H1 (cell line): ENCODE measurements around the gene TASP1. TPM values are rescaled to one million over a fixed set of nuclear protein-coding genes. Genes with fewer than 3 reads are reported as not detected.

ENCODE experiments used
- CTCF ChIA-PET: fragments of 300-600 bp; sonication (Branson Sonifier 250); formaldehyde crosslinking; loops from one replicate; lab custom pipeline; 2021; ENCODE audit not compliant: partially characterized antibody; lab: Charles Lee
- POLR2A ChIA-PET: fragments of 300-600 bp; sonication (Branson Sonifier 250); formaldehyde crosslinking; loops from one replicate; lab custom pipeline; 2021; ENCODE audit warnings: inconsistent platforms; ENCODE audit not compliant: partially characterized antibody; lab: Charles Lee
- DNase-seq, 2 experiments: peaks; one replicate each; pipeline versions ENCODE4 v3.0.0 to v3.0.0-alpha.2; 2010 to 2022; ENCODE audit warnings: low spot score in 2 of 2, low read depth in 1 of 2, mixed read lengths in 1 of 2
- FAIRE-seq: peaks from 2 replicates; lab custom pipeline; 2011; peaks lifted over from hg19 to GRCh38; lab: Jason Lieb, UNC
- H2AFZ ChIP-seq: 2 replicates; pipeline ENCODE4 v1.8.1; 2012; ENCODE audit warnings: low read length, inconsistent platforms
- H2AK5ac ChIP-seq: 2 replicates; pipeline ENCODE4 v1.6.1; 2013; ENCODE audit warnings: low read depth, low read length
- H2BK120ac ChIP-seq: replicated peaks from 2 replicates; pipeline ENCODE3; 2013; ENCODE audit warnings: low read depth, low read length, inconsistent platforms
- H2BK12ac ChIP-seq: 2 replicates; pipeline ENCODE4 v1.6.1; 2013; ENCODE audit warnings: low read depth, low read length
- H2BK15ac ChIP-seq: 2 replicates; pipeline ENCODE4 v1.6.1; 2013; ENCODE audit warnings: low read length
- H2BK20ac ChIP-seq: 2 replicates; pipeline ENCODE4 v1.6.1; 2013; ENCODE audit warnings: low read length
- H2BK5ac ChIP-seq: 2 replicates; pipeline ENCODE4 v1.6.1; 2013; ENCODE audit warnings: low read depth, low read length
- H3K14ac ChIP-seq: 2 replicates; pipeline ENCODE4 v1.6.1; 2013; ENCODE audit warnings: inconsistent platforms; ENCODE audit not compliant: insufficient read length
- H3K18ac ChIP-seq: 2 replicates; pipeline ENCODE4 v1.6.1; 2013; ENCODE audit warnings: low read length; ENCODE audit errors: extremely low read depth
- H3K23ac ChIP-seq: 2 replicates; pipeline ENCODE4 v1.6.1; 2013; ENCODE audit warnings: inconsistent platforms; ENCODE audit not compliant: insufficient read length
- H3K23me2 ChIP-seq: 2 replicates; pipeline ENCODE4 v1.6.1; 2013; ENCODE audit warnings: low read depth, low read length
- H3K27ac ChIP-seq: 2 replicates; pipeline ENCODE4 v1.6.1; 2011; ENCODE audit warnings: low read depth, low read length, inconsistent platforms
- H3K27me3 ChIP-seq, 4 experiments: replicated peaks in 1 of 4; 1 replicate in 1 of 4; 2 replicates in 3 of 4; pipeline versions ENCODE4 v1.6.1 to v1.8.1; 2011 to 2013; ENCODE audit warnings: low read length in 3 of 4, mild to moderate bottlenecking in 3 of 4, inconsistent platforms in 2 of 4, mixed read lengths in 2 of 4, moderate library complexity in 1 of 4; ENCODE audit not compliant: control insufficient read depth in 3 of 4, insufficient read depth in 3 of 4; ENCODE audit errors: extremely low read depth in 1 of 4
- H3K36me3 ChIP-seq, 4 experiments: 2 replicates each; pipeline versions ENCODE4 v1.6.1 to v1.8.1; 2011 to 2013; ENCODE audit warnings: mild to moderate bottlenecking in 4 of 4, low read length in 3 of 4, moderate library complexity in 2 of 4, control low read depth in 1 of 4, inconsistent platforms in 1 of 4; ENCODE audit not compliant: insufficient read depth in 4 of 4, control insufficient read depth in 2 of 4
- H3K4ac ChIP-seq: replicated peaks from 2 replicates; pipeline ENCODE3; 2013; ENCODE audit warnings: low read length, low read depth, mixed read lengths, inconsistent platforms; ENCODE audit not compliant: insufficient read length
- H3K4me1 ChIP-seq, 4 experiments: replicated peaks in 1 of 4; 1 replicate in 1 of 4; 2 replicates in 3 of 4; pipeline versions ENCODE4 v1.6.1 to v1.8.1; 2011 to 2013; ENCODE audit warnings: low read length in 3 of 4, inconsistent platforms in 2 of 4, mixed read lengths in 1 of 4; ENCODE audit not compliant: insufficient read depth in 4 of 4, control insufficient read depth in 3 of 4
- H3K4me2 ChIP-seq, 2 experiments: 2 replicates each; pipeline versions ENCODE4 v1.6.1 to v1.8.1; 2011 to 2013; ENCODE audit warnings: low read depth in 2 of 2, low read length in 2 of 2, control low read depth in 1 of 2, inconsistent platforms in 1 of 2, mild to moderate bottlenecking in 1 of 2; ENCODE audit not compliant: insufficient read depth in 1 of 2
- H3K4me3 ChIP-seq, 4 experiments: fragments of 200-600, 300-600 bp in 1 of 4; sonication (generic), shearing (Covaris generic), sonication (Bioruptor Twin) in 1 of 4; 2 replicates each; pipeline versions ENCODE4 v1.5.1 to v1.8.1; 2011 to 2016; ENCODE audit warnings: low read length in 4 of 4, low read depth in 3 of 4, control low read depth in 2 of 4, inconsistent platforms in 2 of 4, mild to moderate bottlenecking in 2 of 4, mixed read lengths in 1 of 4, moderate library complexity in 1 of 4; ENCODE audit not compliant: insufficient read depth in 2 of 4; ENCODE audit errors: extremely low read depth in 1 of 4
- H3K56ac ChIP-seq: replicated peaks from 2 replicates; pipeline ENCODE3; 2013; ENCODE audit warnings: low read depth, mild to moderate bottlenecking, mixed read lengths, low read length, inconsistent platforms; ENCODE audit not compliant: insufficient read length
- H3K79me1 ChIP-seq: 2 replicates; pipeline ENCODE4 v1.6.1; 2013; ENCODE audit warnings: low read depth, low read length, control low read depth
- H3K79me2 ChIP-seq, 2 experiments: 2 replicates each; pipeline versions ENCODE4 v1.6.1 to v1.8.1; 2012 to 2013; ENCODE audit warnings: low read length in 2 of 2, mild to moderate bottlenecking in 2 of 2, inconsistent platforms in 1 of 2; ENCODE audit not compliant: insufficient read depth in 2 of 2, control insufficient read depth in 1 of 2
- H3K9ac ChIP-seq, 4 experiments: replicated peaks in 1 of 4; 1 replicate in 1 of 4; 2 replicates in 3 of 4; pipeline versions ENCODE4 v1.6.1 to v1.8.1; 2011 to 2013; ENCODE audit warnings: low read depth in 3 of 4, low read length in 3 of 4, control low read depth in 2 of 4, mild to moderate bottlenecking in 2 of 4, moderate library complexity in 2 of 4, inconsistent platforms in 1 of 4; ENCODE audit errors: extremely low read depth in 1 of 4
- H3K9me3 ChIP-seq, 2 experiments: 2 replicates each; pipeline versions ENCODE4 v1.6.1 to v1.8.1; 2012 to 2013; ENCODE audit warnings: mild to moderate bottlenecking in 2 of 2, moderate library complexity in 2 of 2, control low read depth in 1 of 2, inconsistent platforms in 1 of 2, low read depth in 1 of 2, low read length in 1 of 2, mixed read lengths in 1 of 2; ENCODE audit not compliant: insufficient read depth in 2 of 2
- H4K20me1 ChIP-seq, 2 experiments: replicated peaks in 1 of 2; 2 replicates each; pipeline versions ENCODE3 to v1.8.1; 2011 to 2013; ENCODE audit warnings: inconsistent platforms in 2 of 2, low read length in 2 of 2, mild to moderate bottlenecking in 1 of 2; ENCODE audit not compliant: insufficient read depth in 2 of 2, control insufficient read depth in 1 of 2
- H4K5ac ChIP-seq: 2 replicates; pipeline ENCODE4 v1.6.1; 2013; ENCODE audit warnings: low read length, low read depth, mixed read lengths, inconsistent platforms; ENCODE audit not compliant: insufficient read length
- H4K8ac ChIP-seq: 2 replicates; pipeline ENCODE4 v1.8.0; 2013; ENCODE audit warnings: mild to moderate bottlenecking, moderate library complexity, low read length, inconsistent platforms; ENCODE audit not compliant: insufficient read depth; ENCODE audit errors: extremely low read depth
- H4K91ac ChIP-seq: replicated peaks from 2 replicates; pipeline ENCODE3; 2013; ENCODE audit warnings: low read length, mixed read lengths, inconsistent platforms; ENCODE audit not compliant: insufficient read length
- BACH1 ChIP-seq: IDR thresholded peaks from 2 replicates; pipeline ENCODE4 v1.6.1; 2012; ENCODE audit warnings: low read length, improper control_type of control experiment
- BRCA1 ChIP-seq: IDR thresholded peaks from 2 replicates; pipeline ENCODE4 v1.6.1; 2012; ENCODE audit warnings: low read depth, low read length, improper control_type of control experiment
- CHD1 ChIP-seq: IDR thresholded peaks from 2 replicates; pipeline ENCODE4 v1.6.1; 2012; ENCODE audit warnings: low read depth, low read length, improper control_type of control experiment
- EZH2 ChIP-seq: fragments of 200-600 bp; sonication (generic); IDR thresholded peaks from 2 replicates; pipeline ENCODE4 v1.7.1; 2012; ENCODE audit warnings: low read depth, mild to moderate bottlenecking, moderate library complexity, low read length, inconsistent platforms; ENCODE audit not compliant: severe bottlenecking
- KDM4A ChIP-seq: IDR thresholded peaks from one replicate; pipeline ENCODE4 v1.7.1; 2012; ENCODE audit warnings: low read depth, mild to moderate bottlenecking, moderate library complexity, low read length, inconsistent platforms; ENCODE audit not compliant: severe bottlenecking
- MAFK ChIP-seq: IDR thresholded peaks from 2 replicates; pipeline ENCODE4 v1.6.1; 2012; ENCODE audit warnings: low read depth, mild to moderate bottlenecking, improper control_type of control experiment, low read length
- POLR2AphosphoS5 ChIP-seq: IDR thresholded peaks from 2 replicates; pipeline ENCODE4 v1.6.1; 2011; ENCODE audit warnings: low read depth, low read length
- SAP30 ChIP-seq: fragments of 300-600 bp; sonication (generic); IDR thresholded peaks from 2 replicates; pipeline ENCODE4 v1.7.1; 2012; ENCODE audit warnings: low read length, moderate library complexity, mild to moderate bottlenecking, inconsistent platforms; ENCODE audit not compliant: insufficient read depth, insufficient replicate concordance
- SIX5 ChIP-seq: IDR thresholded peaks from 2 replicates; pipeline ENCODE4 v1.6.1; 2011; ENCODE audit warnings: mild to moderate bottlenecking, low read depth, low read length
- SUZ12 ChIP-seq: fragments of 200-600 bp; sonication (generic); IDR thresholded peaks from 2 replicates; pipeline ENCODE4 v1.6.1; 2012; ENCODE audit warnings: mild to moderate bottlenecking, inconsistent platforms, low read length, moderate library complexity, mixed read lengths
- TBP ChIP-seq: IDR thresholded peaks from 2 replicates; pipeline ENCODE4 v1.6.1; 2011; ENCODE audit warnings: low read depth, low read length, improper control_type of control experiment
- TCF12 ChIP-seq: IDR thresholded peaks from 2 replicates; pipeline ENCODE4 v1.6.1; 2011; ENCODE audit warnings: low read depth, mild to moderate bottlenecking, low read length
- TEAD4 ChIP-seq: IDR thresholded peaks from 2 replicates; pipeline ENCODE4 v1.6.1; 2012; ENCODE audit warnings: low read depth, low read length, inconsistent platforms, mixed read lengths
- ZNF274 ChIP-seq: IDR thresholded peaks from 2 replicates; pipeline ENCODE4 v1.7.0; 2012; ENCODE audit warnings: low read length, borderline replicate concordance; ENCODE audit errors: extremely low read depth
- polyA plus RNA-seq, 7 experiments: library from polyadenylated mRNA; depleted of rRNA in 3 of 7; stranded (reverse) in 5 of 7; unstranded in 2 of 7; fragments of >200 nt in 5 of 7; fragments of 200-250 nt in 2 of 7; gene quantifications; 1 replicate in 5 of 7; 2 replicates in 1 of 7; 4 replicates in 1 of 7; pipeline versions ENCODE4 v1.2.1 to v1.2.3, GENCODE V29; 2011 to 2013; ENCODE audit warnings: missing spikeins in 2 of 7, mixed read lengths in 2 of 7
- total RNA-seq: library from RNA; stranded (reverse); fragmentation: NEBNext Ultra II Directional; extraction: Animal tissue kit (Norgen Biotek cat#: 25700); gene quantifications from 2 replicates; pipeline ENCODE4 v1.2.1, GENCODE V29; 2021
- TF ChIP-seq, protein P1 (sequence below): IDR thresholded peaks from 2 replicates; pipeline ENCODE4 v1.6.1; 2012; ENCODE audit warnings: inconsistent platforms
- TF ChIP-seq, protein P2 (sequence below): IDR thresholded peaks from 2 replicates; pipeline ENCODE4 v1.6.1; 2011; ENCODE audit warnings: low read depth, mild to moderate bottlenecking, low read length; ENCODE audit not compliant: insufficient read depth

The TASP1 gene
- total and polyA plus RNA-seq, 2 of the 8 experiments (the other 6 are each of a cell fraction or from before 2014, with no cell fraction given): 4.5 to 10.9 TPM

GRCh38 chr20:13517831-13518230, 120.9 kb downstream of the TASP1 start:
- DNase-seq (no peak), FAIRE-seq (no peak)
- Histone ChIP-seq H3K14ac (no peak overlapping the region), H4K20me1 (no peaks in the 10 kb centered on the region), H3K4me2 (no peak overlapping the region), H3K18ac (no peak overlapping the region), H2BK12ac (no peak overlapping the region), H2BK5ac (no peak overlapping the region), H3K79me1 (no peaks in the 10 kb centered on the region), H3K56ac (no peak overlapping the region), H3K4ac (no peak overlapping the region), H3K23ac (no peak overlapping the region), H3K79me2 (no peaks in the 10 kb centered on the region), H2AK5ac (no peak overlapping the region), H2BK15ac (no peak overlapping the region), H3K9ac (no peak overlapping the region), H2BK120ac (no peak overlapping the region), H4K8ac (no peak overlapping the region), H3K23me2 (no peaks in the 10 kb centered on the region), H2BK20ac (no peak overlapping the region), H4K91ac (no peak overlapping the region), H2AFZ (no peak overlapping the region), H3K4me1 (no peaks in the 10 kb centered on the region), H3K4me3 (no peak overlapping the region), H4K5ac (no peak overlapping the region), H3K9me3 (no peaks in the 10 kb centered on the region), H3K36me3 (no peaks in the 10 kb centered on the region), H3K27ac (no peak overlapping the region), H3K27me3 (no peaks in the 10 kb centered on the region)
- POLR2A ChIA-PET: no interaction called here
- CTCF ChIA-PET: no interaction called here
- TF ChIP-seq TBP: no peak
- no peak for TF ChIP-seq CHD1
- TF ChIP-seq, protein P1, sequence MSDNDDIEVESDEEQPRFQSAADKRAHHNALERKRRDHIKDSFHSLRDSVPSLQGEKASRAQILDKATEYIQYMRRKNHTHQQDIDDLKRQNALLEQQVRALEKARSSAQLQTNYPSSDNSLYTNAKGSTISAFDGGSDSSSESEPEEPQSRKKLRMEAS: no peak
- TF ChIP-seq KDM4A: no peak
- no peak for TF ChIP-seq TCF12
- TF ChIP-seq BACH1: no peak
- TF ChIP-seq TEAD4: no peak
- TF ChIP-seq POLR2AphosphoS5: no peak
- TF ChIP-seq SIX5: no peak
- TF ChIP-seq SAP30: no peak
- no peak for TF ChIP-seq SUZ12
- no peak for TF ChIP-seq MAFK
- TF ChIP-seq, protein P2, sequence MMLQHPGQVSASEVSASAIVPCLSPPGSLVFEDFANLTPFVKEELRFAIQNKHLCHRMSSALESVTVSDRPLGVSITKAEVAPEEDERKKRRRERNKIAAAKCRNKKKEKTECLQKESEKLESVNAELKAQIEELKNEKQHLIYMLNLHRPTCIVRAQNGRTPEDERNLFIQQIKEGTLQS: no peak
- no peak for TF ChIP-seq EZH2
- no peak for TF ChIP-seq BRCA1
- no peak for TF ChIP-seq ZNF274
